Sigmoid colon (tissue), 7 donors: Measurements from ENCODE around the gene BCAS2. TPM values are rescaled to one million over a fixed set of nuclear protein-coding genes. Genes with fewer than 3 reads are reported as not detected.

Experiments
- DNase-seq: peaks from one replicate; pipeline ENCODE4 v3.0.0-alpha.2; 2019
- H3K27ac ChIP-seq, 4 donors: fragments of 200-600 bp; sonication (generic); one replicate each; pipeline ENCODE4 v1.5.1; 2016 to 2019; ENCODE audit warnings: mild to moderate bottlenecking in 1 of 4
- H3K27me3 ChIP-seq, 3 donors: fragments of 200-600 bp; sonication (generic); one replicate each; pipeline ENCODE4 v1.5.1; 2019; ENCODE audit warnings: mild to moderate bottlenecking in 1 of 3
- H3K36me3 ChIP-seq, 4 donors: fragments of 200-600 bp; sonication (generic); one replicate each; pipeline ENCODE4 v1.5.1; 2016 to 2019
- H3K4me1 ChIP-seq, 4 donors: fragments of 200-600 bp; sonication (generic); one replicate each; pipeline ENCODE4 v1.5.1; 2017 to 2019
- H3K4me3 ChIP-seq, 4 donors: fragments of 200-600 bp; sonication (generic); one replicate each; pipeline ENCODE4 v1.5.1; 2017 to 2019; ENCODE audit warnings: mild to moderate bottlenecking in 2 of 4, moderate library complexity in 1 of 4
- H3K9me3 ChIP-seq, 4 donors: fragments of 200-600 bp in 3 of 4; sonication (generic) in 3 of 4; one replicate each; pipeline versions ENCODE4 v1.5.1 to v1.6.1; 2013 to 2019
- CTCF ChIP-seq, 4 experiments: fragments of 450-650 bp in 3 of 4; fragments of 200-600 bp in 1 of 4; IDR thresholded peaks; one replicate each; pipeline ENCODE4 v1.5.1; 2016 to 2019; ENCODE audit warnings: antibody characterized with exemption in 4 of 4, mild to moderate bottlenecking in 3 of 4, moderate library complexity in 2 of 4
- EP300 ChIP-seq, 4 donors: sonication (generic); formaldehyde crosslinking; IDR thresholded peaks; one replicate each; pipeline ENCODE4 v1.6.1; 2017; ENCODE audit warnings: antibody characterized with exemption in 4 of 4
- POLR2A ChIP-seq, 2 donors: fragments of 450-650 bp; IDR thresholded peaks; one replicate each; pipeline ENCODE4 v1.6.1; 2016; ENCODE audit warnings: antibody characterized with exemption in 2 of 2, mild to moderate bottlenecking in 2 of 2, moderate library complexity in 2 of 2
- POLR2AphosphoS5 ChIP-seq, 4 donors: sonication (generic); formaldehyde crosslinking; IDR thresholded peaks; one replicate each; pipeline ENCODE4 v1.6.1; 2017; ENCODE audit warnings: antibody characterized with exemption in 4 of 4
- WGBS, 2 donors: extraction: QIAGEN DNeasy Blood & Tissue Kit; methylation state at CpG; one replicate each; pipeline ENCODE4 v1.1.7; 2013; 5-methylcytosine and 5-hydroxymethylcytosine counted together
- intact Hi-C: fragments of 100-400 bp; cut with DNase I; formaldehyde crosslinking; loops from one replicate; pipeline ENCODE4 v1.15.1; 2023
- polyA plus RNA-seq, 3 donors: library from polyadenylated mRNA; stranded (reverse); fragments of 200-250 nt; gene quantifications; one replicate each; pipeline ENCODE4 v1.2.3, GENCODE V29; 2013
- total RNA-seq, 4 donors: library from RNA; depleted of rRNA; stranded (reverse); fragments of >200 nt; gene quantifications; one replicate each; pipeline ENCODE4 v1.1.0, GENCODE V29; 2016
- donor health status: healthy with polysubstance abuse.
- donor health status: Bipolar disorder and iron deficiency.
- donor health status: healthy.

The BCAS2 gene
- total and polyA plus RNA-seq, 7 donors: 29.1 to 51.6 (median 40.0) TPM

- no peaks in the 10 kb centered on the region for H3K4me1 ChIP-seq
- intact Hi-C loops: no loop called here
- DNase-seq: no peak
- no peak overlapping the region for H3K27ac ChIP-seq
- no peaks in the 10 kb centered on the region for H3K36me3 ChIP-seq
- WGBS, 2 donors: 82 to 87% methylated on average over 2 of the region's 2 CpGs
- no peaks in the 10 kb centered on the region for H3K9me3 ChIP-seq
- TF ChIP-seq EP300 (IDR thresholded peaks at IDR 0.05) (no peak), POLR2A (IDR thresholded peaks at IDR 0.05) (no peak), POLR2AphosphoS5 (IDR thresholded peaks at IDR 0.05) (no peak), CTCF (IDR thresholded peaks at IDR 0.05) (no peak)
- H3K4me3 ChIP-seq: no peak overlapping the region
- H3K27me3 ChIP-seq: no peaks in the 10 kb centered on the region
Measured at GRCh38 chr1:114554577-114554976, 26.8 kb downstream of the BCAS2 start.

- Histone ChIP-seq H3K27me3 (no peaks in the 10 kb centered on the region), H3K4me3 (no peak overlapping the region), H3K27ac (no peak overlapping the region), H3K9me3 (no peaks in the 10 kb centered on the region), H3K36me3 (no peaks in the 10 kb centered on the region), H3K4me1 (no peaks in the 10 kb centered on the region)
- TF ChIP-seq CTCF (IDR thresholded peaks at IDR 0.05): no peak
- intact Hi-C loops: no loop called here
- WGBS, 2 donors: 95 to 96% methylated on average over 7 of the region's 7 CpGs
- no peak for DNase-seq
Measured at GRCh38 chr1:114552106-114552639, 29.2 kb downstream of the BCAS2 start.

DNA sequence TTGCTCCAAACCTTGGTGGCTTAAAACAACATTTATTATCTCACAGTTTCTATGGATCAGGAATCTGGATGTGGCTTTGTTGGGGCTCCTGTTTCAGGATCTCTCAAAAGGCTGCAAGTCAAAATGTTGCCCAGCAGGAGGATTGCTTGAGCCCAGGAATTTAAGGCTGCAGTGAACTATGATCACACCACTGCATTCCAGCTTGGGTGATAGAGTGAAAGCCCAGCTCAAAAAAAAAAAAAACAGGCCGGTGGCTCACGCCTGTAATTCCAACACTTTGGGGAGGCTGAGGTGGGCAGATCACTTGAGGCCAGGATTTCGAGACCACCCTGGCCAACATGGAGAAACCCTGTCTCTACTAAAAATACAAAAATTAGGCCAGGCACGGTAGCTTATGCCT lies 30.0 kb downstream of the BCAS2 start:
- TF ChIP-seq CTCF (IDR thresholded peaks at IDR 0.05): no peak
- no peak for TF ChIP-seq EP300 (IDR thresholded peaks at IDR 0.05)
- no peak for TF ChIP-seq POLR2AphosphoS5 (IDR thresholded peaks at IDR 0.05)
- no peak for TF ChIP-seq POLR2A (IDR thresholded peaks at IDR 0.05)
- H3K4me3 ChIP-seq: no peak overlapping the region
- intact Hi-C loops: no loop called here
- H3K9me3 ChIP-seq: no peaks in the 10 kb centered on the region
- WGBS, 2 donors: 87 to 88% methylated on average over 4 of the region's 4 CpGs
- DNase-seq: no peak
- H3K27me3 ChIP-seq: no peaks in the 10 kb centered on the region
- H3K4me1 ChIP-seq: no peaks in the 10 kb centered on the region
- H3K36me3 ChIP-seq: no peaks in the 10 kb centered on the region
- no peak overlapping the region for H3K27ac ChIP-seq

DNA sequence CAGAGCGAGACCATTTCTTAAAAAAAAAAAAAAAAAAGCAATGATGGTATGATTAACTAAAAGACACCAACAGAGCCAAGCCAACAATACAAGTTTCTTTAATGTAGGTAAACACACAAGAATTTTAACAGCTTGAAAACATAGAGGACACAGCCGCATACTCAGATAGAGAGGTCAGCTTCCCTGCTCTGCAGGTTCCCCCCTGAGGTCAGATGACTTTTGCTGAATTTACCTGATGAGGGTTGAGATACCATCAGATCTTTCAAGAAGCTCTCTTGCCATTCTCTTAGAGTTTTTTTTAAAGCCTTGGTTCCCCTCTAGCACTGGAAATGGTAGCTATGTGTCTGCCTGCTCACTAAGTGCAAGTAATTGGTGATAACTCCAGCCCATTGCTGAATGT lies 31.1 kb downstream of the BCAS2 start:
- Histone ChIP-seq H3K36me3 (no peaks in the 10 kb centered on the region), H3K9me3 (no peaks in the 10 kb centered on the region), H3K27me3 (no peaks in the 10 kb centered on the region), H3K4me3 (no peak overlapping the region), H3K27ac (no peak overlapping the region), H3K4me1 (no peaks in the 10 kb centered on the region)
- WGBS, 2 donors: 92 to 96% methylated on average over 2 of the region's 2 CpGs
- DNase-seq: no peak
- TF ChIP-seq CTCF (IDR thresholded peaks at IDR 0.05): no peak
- TF ChIP-seq POLR2AphosphoS5 (IDR thresholded peaks at IDR 0.05): no peak
- no peak for TF ChIP-seq POLR2A (IDR thresholded peaks at IDR 0.05)
- no peak for TF ChIP-seq EP300 (IDR thresholded peaks at IDR 0.05)
- intact Hi-C loops: no loop called here

- no peaks in the 10 kb centered on the region for H3K27me3 ChIP-seq
- DNase-seq: no peak
- H3K9me3 ChIP-seq: no peaks in the 10 kb centered on the region
- H3K4me3 ChIP-seq: no peak overlapping the region
- intact Hi-C loops: no loop called here
- H3K36me3 ChIP-seq: no peaks in the 10 kb centered on the region
- TF ChIP-seq POLR2A (IDR thresholded peaks at IDR 0.05): no peak
- no peak for TF ChIP-seq EP300 (IDR thresholded peaks at IDR 0.05)
- no peak for TF ChIP-seq CTCF (IDR thresholded peaks at IDR 0.05)
- TF ChIP-seq POLR2AphosphoS5 (IDR thresholded peaks at IDR 0.05): no peak
- WGBS, 2 donors: 63 to 79% methylated on average over 4 of the region's 4 CpGs
- no peak overlapping the region for H3K27ac ChIP-seq
- H3K4me1 ChIP-seq: no peaks in the 10 kb centered on the region
Measured at GRCh38 chr1:114549137-114549536, 32.3 kb downstream of the BCAS2 start.
